ENCODE measurements around the gene NMD3. TPM values are rescaled to one million over a fixed set of nuclear protein-coding genes. Genes with fewer than 3 reads are reported as not detected.

NMD3 gene
- total RNA-seq, 1 experiment from 2014 or later = 61.7 TPM

- Histone ChIP-seq H3K4me1 (no peaks in the 10 kb centered on the region), H3K27me3 (replicated peaks; ENCODE audit: control insufficient read depth, insufficient read depth, low read length) (no peaks in the 10 kb centered on the region), H3K9me3 (no peaks in the 10 kb centered on the region), H3K36me3 (ENCODE audit: control insufficient read depth, insufficient read depth, low read length) (no peaks in the 10 kb centered on the region), H3K4me3 (ENCODE audit: low read depth, low read length) (no peak overlapping the region)
- TF ChIP-seq CTCF (IDR thresholded peaks at IDR 0.05; ENCODE audit: insufficient read depth in 1 of 2, low read depth in 1 of 2, low read length in 1 of 2, severe bottlenecking in 1 of 2, unreplicated experiment in 1 of 2) = no peak
- CTCF ChIA-PET = no interaction called here
- intact Hi-C loops (cut with micrococcal nuclease; ENCODE audit: unreplicated experiment) = no loop called here
- H3K4me1 Mint-ChIP-seq (ENCODE audit: low read depth, unreplicated experiment) = no peaks in the 10 kb centered on the region
- POLR2A ChIA-PET = no interaction called here
- no peak overlapping the region for H3K4me3 Mint-ChIP-seq (ENCODE audit: unreplicated experiment)
- BruUV-seq (replicated peaks) = no TSS peak
- no peaks in the 10 kb centered on the region for H3K27me3 Mint-ChIP-seq (ENCODE audit: insufficient read depth, unreplicated experiment)
- DNase-seq = no peak
- peaks cover 5% of the 10 kb centered on the region for H3K36me3 Mint-ChIP-seq (ENCODE audit: insufficient read depth, unreplicated experiment)
- H3K9me3 Mint-ChIP-seq (ENCODE audit: unreplicated experiment) = peaks cover 14% of the 10 kb centered on the region
- H3K27ac Mint-ChIP-seq (ENCODE audit: unreplicated experiment) = no peak overlapping the region
Observed at GRCh38 chr3:161284989-161285388, 63.9 kb downstream of the NMD3 start.

GRCh38 chr3:161289174-161289573 lies 68.1 kb downstream of the NMD3 start:
- H3K27me3 Mint-ChIP-seq (ENCODE audit: insufficient read depth, unreplicated experiment) = no peaks in the 10 kb centered on the region
- TF ChIP-seq CTCF (IDR thresholded peaks at IDR 0.05; ENCODE audit: insufficient read depth in 1 of 2, low read depth in 1 of 2, low read length in 1 of 2, severe bottlenecking in 1 of 2, unreplicated experiment in 1 of 2) = no peak
- H3K4me3 Mint-ChIP-seq (ENCODE audit: unreplicated experiment) = no peak overlapping the region
- Histone ChIP-seq H3K36me3 (ENCODE audit: control insufficient read depth, insufficient read depth, low read length) (no peaks in the 10 kb centered on the region), H3K27me3 (replicated peaks; ENCODE audit: control insufficient read depth, insufficient read depth, low read length) (no peaks in the 10 kb centered on the region), H3K9me3 (no peaks in the 10 kb centered on the region), H3K4me3 (ENCODE audit: low read depth, low read length) (no peak overlapping the region), H3K4me1 (no peaks in the 10 kb centered on the region)
- ChIA-PET CTCF (no interaction called here), POLR2A (no interaction called here)
- H3K27ac Mint-ChIP-seq (ENCODE audit: unreplicated experiment) = no peak overlapping the region
- DNase-seq = no peak
- no peaks in the 10 kb centered on the region for H3K36me3 Mint-ChIP-seq (ENCODE audit: insufficient read depth, unreplicated experiment)
- H3K9me3 Mint-ChIP-seq (ENCODE audit: unreplicated experiment) = no peaks in the 10 kb centered on the region
- intact Hi-C loops (cut with micrococcal nuclease; ENCODE audit: unreplicated experiment) = no loop called here
- BruUV-seq (replicated peaks) = no TSS peak
- H3K4me1 Mint-ChIP-seq (ENCODE audit: low read depth, unreplicated experiment) = no peaks in the 10 kb centered on the region

- H3K9me3 ChIP-seq = no peaks in the 10 kb centered on the region
- TF ChIP-seq CTCF (IDR thresholded peaks at IDR 0.05; ENCODE audit: insufficient read depth in 1 of 2, low read depth in 1 of 2, low read length in 1 of 2, severe bottlenecking in 1 of 2, unreplicated experiment in 1 of 2) = no peak
- BruUV-seq (replicated peaks) = no TSS peak
- H3K4me1 ChIP-seq = no peaks in the 10 kb centered on the region
- no peaks in the 10 kb centered on the region for H3K9me3 Mint-ChIP-seq (ENCODE audit: unreplicated experiment)
- H3K27me3 Mint-ChIP-seq (ENCODE audit: insufficient read depth, unreplicated experiment) = no peaks in the 10 kb centered on the region
- no peaks in the 10 kb centered on the region for H3K36me3 Mint-ChIP-seq (ENCODE audit: insufficient read depth, unreplicated experiment)
- no peaks in the 10 kb centered on the region for H3K36me3 ChIP-seq (ENCODE audit: control insufficient read depth, insufficient read depth, low read length)
- DNase-seq = no peak
- H3K27ac Mint-ChIP-seq (ENCODE audit: unreplicated experiment) = no peak overlapping the region
- no peak overlapping the region for H3K4me3 ChIP-seq (ENCODE audit: low read depth, low read length)
- intact Hi-C loops (cut with micrococcal nuclease; ENCODE audit: unreplicated experiment) = no loop called here
- H3K4me3 Mint-ChIP-seq (ENCODE audit: unreplicated experiment) = no peak overlapping the region
- no peaks in the 10 kb centered on the region for H3K27me3 ChIP-seq (replicated peaks; ENCODE audit: control insufficient read depth, insufficient read depth, low read length)
- no peaks in the 10 kb centered on the region for H3K4me1 Mint-ChIP-seq (ENCODE audit: low read depth, unreplicated experiment)
- POLR2A ChIA-PET = no interaction called here
- CTCF ChIA-PET = no interaction called here
Observed at GRCh38 chr3:161291191-161291901, 70.2 kb downstream of the NMD3 start.

Data from Caco-2 (cell line).